Measurements from ENCODE around the gene C22orf39.

The C22orf39 gene

DNA sequence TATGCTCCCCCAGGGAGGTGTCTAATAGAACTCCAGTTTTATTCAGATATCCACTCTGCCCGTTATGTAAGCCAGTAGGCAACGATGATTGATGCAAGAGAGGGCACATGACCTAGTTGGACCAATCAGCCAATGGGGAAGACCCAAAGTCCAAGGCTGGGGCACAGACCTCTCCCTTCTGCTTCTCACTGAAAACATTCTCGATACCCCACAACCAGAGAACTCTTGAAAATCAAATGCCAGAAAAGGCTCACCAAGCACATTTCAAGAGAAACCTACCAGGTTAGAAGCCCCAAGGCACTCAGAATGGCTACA lies 23.4 kb downstream of the C22orf39 start:
- no peak for DNase-seq

- no peak for DNase-seq
Observed at GRCh38 chr22:19422440-19423301, 24.8 kb downstream of the C22orf39 start.

GRCh38 chr22:19420321-19420720 lies 27.2 kb downstream of the C22orf39 start:
- DNase-seq = no peak

GRCh38 chr22:19419464-19420178 lies 27.9 kb downstream of the C22orf39 start:
- DNase-seq = peak; percentile 73

DNA sequence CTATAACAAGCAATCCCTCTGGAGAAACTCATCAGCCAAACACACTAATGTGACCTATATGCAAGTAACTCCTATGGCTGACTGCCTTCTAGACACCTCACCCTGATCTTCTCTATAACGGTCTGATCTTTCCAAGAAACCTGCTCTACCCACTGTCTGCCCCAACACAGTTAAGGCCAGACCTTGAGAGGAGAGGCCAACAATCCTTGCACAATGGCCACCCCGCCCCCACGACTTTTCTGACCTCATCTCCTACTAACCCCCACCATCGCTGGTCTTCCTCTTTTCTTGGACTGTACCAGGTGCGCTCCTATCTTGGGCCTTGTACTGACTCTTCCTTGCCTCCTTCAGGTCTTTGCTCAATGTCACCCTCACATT lies 28.4 kb downstream of the C22orf39 start:
- no peak for DNase-seq

DNA sequence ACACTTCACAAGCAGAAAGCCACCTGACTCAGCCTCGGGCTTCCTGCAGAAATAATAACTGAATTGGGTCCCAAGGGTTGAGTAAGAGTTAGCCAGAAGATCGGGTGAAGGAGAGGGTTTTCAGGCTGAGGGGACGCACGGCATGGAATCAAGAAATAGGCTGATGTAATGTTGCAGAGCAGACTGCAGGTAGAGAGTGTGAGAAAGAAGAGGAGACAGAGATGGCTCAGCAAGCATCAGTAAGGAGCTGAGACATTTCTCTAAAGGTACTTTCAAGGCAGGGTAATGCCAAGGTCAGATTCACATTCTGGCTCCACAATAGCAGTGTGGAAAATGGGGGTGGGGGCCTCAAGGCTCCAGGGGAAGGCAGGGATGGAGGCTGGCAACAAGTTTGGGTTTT lies 34.6 kb downstream of the C22orf39 start:
- no peak for DNase-seq

DNA sequence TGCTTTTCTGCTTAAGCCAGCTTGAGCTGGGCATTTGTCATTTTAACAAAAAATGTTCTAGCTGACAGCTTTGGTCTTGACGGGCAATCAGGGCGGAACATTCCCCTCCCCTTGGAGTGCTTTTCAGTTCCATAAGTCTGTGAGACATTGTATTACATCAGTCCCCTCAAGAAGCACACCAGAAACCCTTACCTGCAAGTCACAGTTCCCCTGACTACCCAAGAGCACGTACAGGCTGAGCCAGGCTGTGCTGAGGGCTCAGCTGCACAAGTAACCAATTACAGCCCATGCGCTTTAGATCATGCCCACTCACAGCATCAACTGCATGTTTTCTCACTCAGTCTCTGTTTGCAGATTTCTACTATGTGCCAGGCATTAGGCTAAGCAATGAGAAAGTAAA lies 35.0 kb downstream of the C22orf39 start:
- DNase-seq = no peak

DNA sequence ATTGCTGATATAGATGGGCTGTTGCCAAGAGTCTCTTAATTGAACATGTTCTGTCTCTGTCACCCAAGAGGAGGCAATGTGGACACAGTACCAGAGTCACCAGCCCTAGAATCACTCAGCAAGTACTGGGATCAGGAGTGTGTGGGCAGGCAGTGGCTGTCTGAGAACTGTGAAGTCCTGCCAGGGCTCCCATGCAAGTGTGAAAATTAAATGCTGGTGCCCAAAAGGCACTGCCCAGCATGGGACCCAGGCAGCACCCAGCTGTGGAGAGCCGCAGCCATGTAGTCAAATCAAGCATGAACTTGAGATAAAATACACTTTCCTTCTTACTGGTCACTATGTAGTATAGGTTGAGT lies 35.8 kb downstream of the C22orf39 start:
- DNase-seq = no peak

DNA sequence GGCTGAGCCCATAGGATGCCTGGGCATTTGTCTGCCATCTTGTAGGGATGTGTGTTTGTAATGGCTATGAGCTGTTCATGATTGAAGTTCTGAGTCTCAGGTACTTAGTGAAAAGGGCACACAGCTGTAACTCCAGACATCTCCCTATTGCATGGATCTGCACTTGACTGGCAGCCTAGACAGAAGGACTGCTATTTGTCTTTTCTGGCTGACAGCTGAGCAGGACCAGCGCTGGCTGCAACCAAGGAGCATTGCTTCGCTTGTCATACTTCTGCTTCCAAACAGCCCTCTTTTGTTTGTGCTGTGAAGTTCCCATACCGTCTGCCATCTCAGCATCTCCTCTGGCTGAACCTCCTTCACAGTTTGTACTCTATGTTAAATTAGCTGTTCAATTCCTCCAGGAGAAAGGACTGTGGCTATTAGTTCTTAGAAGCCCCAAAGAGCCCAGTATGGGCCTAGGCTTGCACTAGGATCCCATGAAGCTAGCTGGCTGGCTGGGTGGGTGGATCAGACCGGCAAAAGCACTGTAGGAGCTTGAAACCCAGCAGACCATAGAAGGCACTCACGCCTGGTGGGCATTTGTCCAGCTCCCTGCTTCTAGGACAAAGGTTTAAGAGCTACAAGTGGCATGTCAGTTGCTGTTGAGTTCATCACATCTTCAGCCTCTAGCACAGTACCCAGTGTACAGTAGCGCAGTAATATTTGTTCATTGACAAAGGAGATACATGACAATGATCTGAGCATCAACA lies 36.4 kb downstream of the C22orf39 start:
- DNase-seq = no peak

GRCh38 chr22:19407649-19408606 lies 39.6 kb downstream of the C22orf39 start:
- DNase-seq = no peak

- no peak for DNase-seq
Observed at GRCh38 chr22:19406846-19407245, 40.7 kb downstream of the C22orf39 start.

GRCh38 chr22:19406281-19406811 lies 41.2 kb downstream of the C22orf39 start:
- DNase-seq = no peak

- no peak for DNase-seq
Observed at GRCh38 chr22:19405652-19406051, 41.9 kb downstream of the C22orf39 start.

GRCh38 chr22:19405133-19405532 lies 42.4 kb downstream of the C22orf39 start:
- no peak for DNase-seq

GRCh38 chr22:19404676-19405075 lies 42.8 kb downstream of the C22orf39 start:
- no peak for DNase-seq

- no peak for DNase-seq
Observed at GRCh38 chr22:19402642-19403191, 44.8 kb downstream of the C22orf39 start.

DNA sequence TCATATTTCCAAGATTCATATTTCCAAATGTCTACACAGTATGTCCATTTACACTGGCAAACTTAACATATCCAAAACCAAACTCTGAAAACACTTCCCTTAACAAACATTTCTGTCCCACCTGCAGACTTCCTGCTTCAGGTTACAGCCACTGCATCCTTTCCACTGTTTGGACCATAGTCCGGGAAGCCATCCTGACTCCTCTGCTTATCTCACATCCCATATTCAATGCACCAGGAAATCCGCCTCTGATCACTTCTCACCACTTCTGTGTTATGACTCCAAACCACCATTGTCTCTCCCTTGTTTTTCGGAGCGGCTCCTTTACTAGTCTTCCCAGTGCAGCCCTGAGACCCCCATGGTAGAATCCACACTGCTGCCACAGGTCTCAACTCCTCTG lies 46.0 kb downstream of the C22orf39 start:
- no peak for DNase-seq

- DNase-seq = no peak
Observed at GRCh38 chr22:19400881-19401280, 46.6 kb downstream of the C22orf39 start.

DNA sequence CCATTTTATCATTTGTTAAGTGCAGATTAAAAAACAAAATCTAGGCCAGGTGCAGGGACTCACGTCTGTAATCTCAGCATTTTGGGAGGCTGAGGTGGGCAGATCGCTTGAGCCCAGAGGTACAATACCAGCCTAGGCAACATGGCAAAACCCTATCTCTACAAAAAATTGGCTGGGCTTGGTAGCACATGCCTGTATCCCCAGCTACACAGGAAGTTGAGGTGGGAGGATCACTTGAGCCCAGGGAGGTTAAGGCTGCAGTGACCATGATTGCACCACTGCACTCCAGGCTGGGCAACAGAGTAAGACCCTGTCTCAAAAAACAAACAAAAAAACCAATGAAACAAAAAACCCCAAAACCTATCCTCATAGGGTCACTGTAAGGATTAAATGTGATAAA lies 48.9 kb downstream of the C22orf39 start:
- DNase-seq = no peak

DNA sequence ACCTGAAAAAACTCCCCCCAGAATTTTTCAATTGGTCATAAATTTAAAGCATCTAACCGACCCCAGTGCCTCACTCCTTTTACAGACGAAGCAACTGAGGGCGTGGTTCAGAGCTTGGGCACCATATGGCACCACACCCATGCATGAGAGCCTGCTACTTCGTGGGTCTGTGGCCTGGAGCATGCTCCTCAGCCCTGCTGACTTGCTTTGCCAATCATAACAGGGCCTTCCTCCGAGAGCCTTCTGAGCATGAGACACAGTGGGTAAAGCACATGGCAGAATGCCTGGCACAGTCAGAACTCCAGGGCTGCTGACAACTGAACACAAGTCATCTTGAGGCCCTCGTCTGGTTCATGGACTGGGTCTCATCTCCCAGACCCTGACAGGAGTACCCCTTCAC lies 49.3 kb downstream of the C22orf39 start:
- no peak for DNase-seq

DNA sequence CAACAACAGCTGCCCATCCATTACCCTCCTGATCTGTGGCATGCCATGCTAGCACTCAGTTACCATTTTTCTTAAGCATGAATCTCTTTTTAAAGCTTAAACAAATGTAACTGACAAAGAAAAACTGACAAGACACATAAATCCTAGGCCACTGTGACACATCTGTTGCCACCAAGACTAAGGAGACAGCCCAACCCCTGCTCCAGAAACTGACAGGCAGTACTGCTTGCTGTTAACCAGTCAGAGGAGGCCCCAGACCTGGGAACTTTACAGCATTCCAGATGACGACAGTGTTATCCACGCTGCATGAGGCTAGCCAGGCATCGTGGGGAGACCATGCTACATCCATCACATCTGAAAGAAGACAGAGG lies 49.8 kb downstream of the C22orf39 start:
- no peak for DNase-seq
